NCI-H510A treated with DMSO at 0.1 percent for 48 hours (cell line): ENCODE results near the gene DIAPH1.
A peak's percentile ranks its signal among the peaks of the same experiment; 100 is the strongest.

Experiments
- DNase-seq: peaks from one replicate; lab custom pipeline; 2025; lab: John Stamatoyannopoulos, UW

DIAPH1 gene

GRCh38 chr5:141506381-141507155 is 112.2 kb downstream of the DIAPH1 start:
- DNase-seq = no peak

- DNase-seq = no peak
Measured at GRCh38 chr5:141504216-141504615, 114.6 kb downstream of the DIAPH1 start.

GRCh38 chr5:141503681-141504080 is 115.1 kb downstream of the DIAPH1 start:
- DNase-seq = no peak

- no peak for DNase-seq
Measured at GRCh38 chr5:141501761-141502160, 117.0 kb downstream of the DIAPH1 start.

- no peak for DNase-seq
Measured at GRCh38 chr5:141496038-141496437, 122.8 kb downstream of the DIAPH1 start.

- DNase-seq = no peak
Measured at GRCh38 chr5:141495453-141495811, 123.4 kb downstream of the DIAPH1 start.

GRCh38 chr5:141494761-141495452 is 123.9 kb downstream of the DIAPH1 start:
- DNase-seq = no peak

GRCh38 chr5:141493500-141494422 is 125.0 kb downstream of the DIAPH1 start:
- DNase-seq = no peak

GRCh38 chr5:141492168-141492885 is 126.5 kb downstream of the DIAPH1 start:
- DNase-seq = no peak

- DNase-seq = no peak
Measured at GRCh38 chr5:141491323-141492167, 127.3 kb downstream of the DIAPH1 start.

GRCh38 chr5:141490771-141491170 is 128.0 kb downstream of the DIAPH1 start:
- no peak for DNase-seq

- DNase-seq = no peak
Measured at GRCh38 chr5:141490271-141490670, 128.5 kb downstream of the DIAPH1 start.

- DNase-seq = no peak
Measured at GRCh38 chr5:141489841-141490240, 129.0 kb downstream of the DIAPH1 start.

- DNase-seq = no peak
Measured at GRCh38 chr5:141488591-141489561, 129.9 kb downstream of the DIAPH1 start, which contains the start of gene PCDHGC5. Gene PCDHGC5, plus strand, starts transcription at chr5:141489081. Its CDS starts 160 bp downstream, at chr5:141489241.

GRCh38 chr5:141487131-141487530 is 131.7 kb downstream of the DIAPH1 start:
- DNase-seq = no peak

GRCh38 chr5:141486091-141486490 is 132.7 kb downstream of the DIAPH1 start:
- no peak for DNase-seq

- no peak for DNase-seq
Measured at GRCh38 chr5:141485321-141486055, 133.3 kb downstream of the DIAPH1 start.

- DNase-seq = peak; percentile 34
Measured at GRCh38 chr5:141484641-141485311, 134.0 kb downstream of the DIAPH1 start, which contains the start of gene PCDHGC4. Gene PCDHGC4, plus strand, starts transcription at chr5:141485030. Its CDS starts 144 bp downstream, at chr5:141485174.
